ENCODE data around the gene FBXO44. TPM values are rescaled to one million over a fixed set of nuclear protein-coding genes. Genes with fewer than 3 reads are reported as not detected.

FBXO44 gene
- total RNA-seq, 4 donors from 2014 or later = 17.2 to 56.3 (median 28.1) TPM

- WGBS = 51% methylated on average over 7 of the region's 7 CpGs
These were observed 27.7 kb downstream of the FBXO44 start for GRCh38 chr1:11682287-11682771.

GRCh38 chr1:11682799-11683198 is 28.1 kb downstream of the FBXO44 start:
- H3K9me3 ChIP-seq = no peaks in the 10 kb centered on the region

More at GRCh38 chr1:11682287-11682771, 27.7 kb downstream of the FBXO44 start:
- H3K4me1 ChIP-seq = peaks cover 25% of the 10 kb centered on the region
- no peak overlapping the region for H3K27ac ChIP-seq
- no peaks in the 10 kb centered on the region for H3K9me3 ChIP-seq
- no peak for DNase-seq (ENCODE audit: low spot score in 2 of 2)
- no peaks in the 10 kb centered on the region for H3K27me3 ChIP-seq
- no peak overlapping the region for H3K4me3 ChIP-seq
- peaks cover 3% of the 10 kb centered on the region for H3K36me3 ChIP-seq
- TF ChIP-seq CTCF (IDR thresholded peaks at IDR 0.05) = no peak
- TF ChIP-seq EP300 (IDR thresholded peaks at IDR 0.05) = no peak
- TF ChIP-seq POLR2AphosphoS5 (IDR thresholded peaks at IDR 0.05) = no peak
- TF ChIP-seq POLR2A (IDR thresholded peaks at IDR 0.05) = no peak

DNA sequence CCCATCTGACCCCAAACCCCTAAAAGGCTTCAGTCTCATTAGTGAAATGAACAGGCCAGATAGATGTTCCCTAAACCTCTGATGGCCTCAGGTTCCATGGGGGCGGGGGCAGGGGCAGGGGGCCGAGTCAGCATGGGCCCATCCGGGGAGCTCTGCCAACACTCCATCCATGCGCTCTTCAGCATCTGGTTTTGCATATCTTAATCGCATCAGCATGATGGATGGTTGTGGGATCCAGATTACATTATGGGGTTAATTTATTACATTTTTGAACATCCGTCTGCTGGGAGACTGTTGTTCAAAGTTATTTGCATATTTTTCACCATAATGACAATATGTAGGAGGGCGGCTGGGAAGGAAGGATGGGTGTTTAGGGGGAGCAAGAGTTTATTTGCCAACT is 29.4 kb downstream of the FBXO44 start:
- no peak overlapping the region for H3K4me3 ChIP-seq
- peaks cover 25% of the 10 kb centered on the region for H3K4me1 ChIP-seq
- no peak overlapping the region for H3K27ac ChIP-seq
- WGBS = 58% methylated on average over 7 of the region's 7 CpGs
- no peaks in the 10 kb centered on the region for H3K36me3 ChIP-seq
- DNase-seq (ENCODE audit: low spot score in 2 of 2) = no peak
- TF ChIP-seq POLR2AphosphoS5 (IDR thresholded peaks at IDR 0.05) (no peak), EP300 (IDR thresholded peaks at IDR 0.05) (no peak), CTCF (IDR thresholded peaks at IDR 0.05) (no peak), POLR2A (IDR thresholded peaks at IDR 0.05) (no peak)
- H3K27me3 ChIP-seq = peaks cover 11% of the 10 kb centered on the region
- H3K9me3 ChIP-seq = no peaks in the 10 kb centered on the region

More at GRCh38 chr1:11682799-11683198, 28.1 kb downstream of the FBXO44 start:
- H3K4me1 ChIP-seq = peaks cover 25% of the 10 kb centered on the region
- WGBS = 67% methylated on average over 1 of the region's 1 CpG
- no peak for DNase-seq (ENCODE audit: low spot score in 2 of 2)
- H3K4me3 ChIP-seq = no peak overlapping the region
- no peak for TF ChIP-seq POLR2A (IDR thresholded peaks at IDR 0.05)
- no peak for TF ChIP-seq EP300 (IDR thresholded peaks at IDR 0.05)
- H3K27ac ChIP-seq = no peak overlapping the region
- H3K36me3 ChIP-seq = no peaks in the 10 kb centered on the region
- no peaks in the 10 kb centered on the region for H3K27me3 ChIP-seq

- TF ChIP-seq EP300 (IDR thresholded peaks at IDR 0.05) = no peak
- no peak for TF ChIP-seq CTCF (IDR thresholded peaks at IDR 0.05)
- no peak for TF ChIP-seq POLR2A (IDR thresholded peaks at IDR 0.05)
- no peak for TF ChIP-seq POLR2AphosphoS5 (IDR thresholded peaks at IDR 0.05)
- Histone ChIP-seq H3K4me1 (peaks cover 14% of the 10 kb centered on the region), H3K27me3 (peaks cover 23% of the 10 kb centered on the region), H3K4me3 (no peak overlapping the region), H3K36me3 (no peaks in the 10 kb centered on the region), H3K27ac (no peak overlapping the region), H3K9me3 (no peaks in the 10 kb centered on the region)
- DNase-seq (ENCODE audit: low spot score in 2 of 2) = no peak
- WGBS = 92% methylated on average over 7 of the region's 7 CpGs
These were observed 30.6 kb downstream of the FBXO44 start for GRCh38 chr1:11685210-11685752.

- Histone ChIP-seq H3K36me3 (no peaks in the 10 kb centered on the region), H3K27me3 (peaks cover 56% of the 10 kb centered on the region), H3K27ac (no peak overlapping the region), H3K4me1 (peaks cover 33% of the 10 kb centered on the region), H3K9me3 (no peaks in the 10 kb centered on the region), H3K4me3 (no peak overlapping the region)
- no peak for TF ChIP-seq EP300 (IDR thresholded peaks at IDR 0.05)
- WGBS = 98% methylated on average over 4 of the region's 4 CpGs
- no peak for DNase-seq (ENCODE audit: low spot score in 2 of 2)
These were observed 33.8 kb downstream of the FBXO44 start for GRCh38 chr1:11688506-11688905.

GRCh38 chr1:11690397-11691301 is 36.0 kb downstream of the FBXO44 start:
- peaks cover 33% of the 10 kb centered on the region for H3K4me1 ChIP-seq
- H3K9me3 ChIP-seq = no peaks in the 10 kb centered on the region
- H3K4me3 ChIP-seq = peak overlapping the region; percentile 52
- H3K27me3 ChIP-seq = peaks cover 72% of the 10 kb centered on the region
- no peak for DNase-seq (ENCODE audit: low spot score in 2 of 2)
- TF ChIP-seq POLR2AphosphoS5 (IDR thresholded peaks at IDR 0.05) = no peak
- no peak for TF ChIP-seq CTCF (IDR thresholded peaks at IDR 0.05)
- TF ChIP-seq EP300 (IDR thresholded peaks at IDR 0.05) = no peak
- no peak for TF ChIP-seq POLR2A (IDR thresholded peaks at IDR 0.05)
- H3K36me3 ChIP-seq = no peaks in the 10 kb centered on the region
- no peak overlapping the region for H3K27ac ChIP-seq
- WGBS = 5% methylated on average over 57 of the region's 64 CpGs
